ENCODE measurements around the gene RORC.
"Not testable (repeated sequence)": the region's sequence is repeated elsewhere in the genome, so short reads cannot be mapped to it uniquely, and the experiment has no call there.

RORC gene

GRCh38 chr1:151831605-151832004, at the start of gene RORC:
TSS of gene RORC (minus strand) at chr1:151831802. CDS start at chr1:151831764, 38 bp downstream.
- DNase-seq (ENCODE audit: low read depth in 3 of 3, low spot score in 1 of 3): no peak

DNA sequence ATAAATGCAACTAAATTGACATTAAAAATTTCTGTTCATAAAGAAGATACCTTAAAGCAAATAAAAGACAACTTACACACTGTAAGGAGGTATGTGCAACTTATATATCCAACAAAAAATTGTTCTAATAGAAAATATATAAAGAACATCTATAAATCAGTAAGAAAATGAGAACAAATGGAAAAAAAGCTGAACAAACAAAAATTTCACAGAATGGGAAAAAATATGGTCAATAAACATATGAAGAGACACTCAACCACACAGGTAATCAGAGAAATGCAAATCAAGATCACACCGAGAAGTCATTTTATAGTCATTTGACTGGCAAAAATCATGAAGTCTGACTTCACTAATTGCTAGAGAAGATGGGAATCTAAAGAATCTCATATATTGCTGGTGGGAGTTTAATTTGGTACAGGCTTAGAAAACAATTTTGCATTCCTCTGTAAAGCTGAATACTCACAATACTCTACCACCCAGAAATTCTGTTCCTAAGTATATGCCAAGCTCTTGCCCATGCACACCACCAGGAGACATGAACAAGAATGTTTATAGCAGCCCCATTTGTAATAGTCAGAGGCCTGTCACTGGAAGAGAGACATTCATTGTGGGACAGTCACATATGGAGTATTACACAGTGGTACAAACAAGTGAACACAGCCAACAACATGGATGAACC, 44.0 kb upstream of the RORC start:
- no peak for DNase-seq (ENCODE audit: low read depth in 3 of 3, low spot score in 1 of 3)

DNA sequence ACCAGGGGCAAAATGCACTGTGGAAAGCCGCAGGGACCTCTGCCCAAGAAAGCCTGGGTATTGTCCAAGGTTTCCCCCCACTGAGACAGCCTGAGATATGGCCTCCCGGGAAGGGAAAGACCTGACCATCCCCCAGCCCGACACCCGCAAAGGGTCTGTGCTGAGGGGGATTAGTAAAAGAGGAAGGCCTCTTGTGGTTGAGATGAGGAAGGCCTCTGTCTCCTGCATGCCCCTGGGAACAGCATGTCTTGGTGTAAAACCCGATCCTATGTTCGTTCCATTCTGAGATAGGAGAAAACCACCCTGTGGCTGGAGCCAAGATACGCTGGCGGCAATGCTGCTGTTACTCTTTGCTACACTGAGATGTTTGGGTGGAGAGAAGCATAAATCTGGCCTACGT, 41.2 kb upstream of the RORC start:
- DNase-seq (ENCODE audit: low read depth in 3 of 3, low spot score in 1 of 3): not testable (repeated sequence)

DNA sequence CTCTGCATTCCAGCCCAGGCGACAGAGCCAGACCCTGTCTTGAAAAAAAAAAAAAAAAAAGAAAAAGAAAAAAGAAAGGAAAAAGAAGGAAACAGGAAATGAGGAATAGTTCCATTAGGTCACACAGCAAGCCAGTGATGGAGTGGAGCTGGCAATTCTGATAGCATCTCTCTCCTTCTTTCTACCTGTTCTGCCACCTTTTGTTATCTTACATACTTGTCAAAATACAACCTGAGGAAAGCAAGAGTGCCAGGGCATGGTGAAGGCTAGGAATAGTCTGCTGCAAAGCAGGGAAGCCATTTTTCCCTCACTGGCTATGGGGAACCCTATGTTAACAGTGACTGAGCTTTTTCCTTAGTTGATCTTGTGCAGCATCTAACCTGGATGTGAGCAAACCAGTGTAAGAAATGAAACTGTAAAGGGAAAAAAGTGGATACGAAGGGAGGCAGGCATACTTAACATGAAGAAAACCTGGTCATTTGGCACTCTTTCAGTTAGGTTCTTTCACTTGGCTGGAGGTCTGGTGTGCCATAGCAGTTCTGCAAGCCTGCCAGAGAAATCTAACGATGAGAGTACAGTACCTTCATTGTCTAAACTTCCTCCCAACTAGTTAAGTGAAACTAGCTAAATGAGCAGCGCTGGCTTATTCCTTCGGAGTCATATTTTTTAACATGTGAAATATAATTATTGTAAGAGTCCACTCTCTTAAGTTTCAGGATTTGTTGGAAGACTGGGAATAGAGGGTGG, 39.9 kb upstream of the RORC start:
- no peak for DNase-seq (ENCODE audit: low read depth in 3 of 3, low spot score in 1 of 3)

DNA sequence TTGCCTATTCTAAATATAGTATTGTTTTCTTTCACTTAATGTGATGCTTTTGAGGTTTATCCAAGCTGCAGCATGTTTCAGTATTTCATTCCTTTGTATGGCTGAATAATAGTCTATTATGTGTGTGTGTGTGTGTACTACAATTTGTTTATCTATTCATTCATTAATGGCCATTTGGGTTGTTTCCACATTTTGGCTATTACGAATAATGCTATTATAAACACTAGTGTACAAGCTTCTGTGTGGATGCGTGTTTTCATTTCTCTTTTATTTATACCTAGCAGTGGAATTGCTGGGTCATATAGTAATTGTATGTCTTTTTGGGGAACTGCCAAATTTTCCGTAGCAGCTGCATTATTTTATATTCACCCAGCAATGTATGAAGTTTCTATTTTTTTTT, 36.9 kb upstream of the RORC start:
- no peak for DNase-seq (ENCODE audit: low read depth in 3 of 3, low spot score in 1 of 3)

- no peak for DNase-seq (ENCODE audit: low read depth in 3 of 3, low spot score in 1 of 3)
Observed at GRCh38 chr1:151867765-151868411, 36.3 kb upstream of the RORC start.

- DNase-seq (ENCODE audit: low read depth in 3 of 3, low spot score in 1 of 3): no peak
Observed at GRCh38 chr1:151867321-151867720, 35.7 kb upstream of the RORC start.

- no peak for DNase-seq (ENCODE audit: low read depth in 3 of 3, low spot score in 1 of 3)
Observed at GRCh38 chr1:151864411-151864810, 32.8 kb upstream of the RORC start.

DNA sequence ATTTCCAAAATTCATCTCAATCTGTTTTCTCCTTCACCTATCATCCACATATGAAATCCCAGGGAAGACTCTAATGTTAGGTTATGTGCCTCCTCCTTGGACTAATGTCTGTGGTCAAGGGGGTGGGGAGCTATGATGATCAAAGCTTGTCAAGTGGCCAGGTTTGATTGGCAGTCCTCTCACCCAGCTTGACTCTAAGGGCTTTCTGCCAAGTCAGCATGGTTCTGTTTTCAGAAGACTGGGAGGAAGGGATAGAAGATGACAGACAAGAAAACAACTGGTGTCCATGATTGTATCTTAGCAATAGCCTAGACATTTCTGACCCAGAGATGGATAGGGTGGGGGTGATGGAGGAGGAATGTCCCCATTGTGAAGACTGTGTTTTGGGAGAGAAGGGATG, 31.0 kb upstream of the RORC start:
- no peak for DNase-seq (ENCODE audit: low read depth in 3 of 3, low spot score in 1 of 3)

- no peak for DNase-seq (ENCODE audit: low read depth in 3 of 3, low spot score in 1 of 3)
Observed at GRCh38 chr1:151860504-151861187, 29.0 kb upstream of the RORC start.

GRCh38 chr1:151859891-151860293, 28.3 kb upstream of the RORC start:
- DNase-seq (ENCODE audit: low read depth in 3 of 3, low spot score in 1 of 3): no peak

DNA sequence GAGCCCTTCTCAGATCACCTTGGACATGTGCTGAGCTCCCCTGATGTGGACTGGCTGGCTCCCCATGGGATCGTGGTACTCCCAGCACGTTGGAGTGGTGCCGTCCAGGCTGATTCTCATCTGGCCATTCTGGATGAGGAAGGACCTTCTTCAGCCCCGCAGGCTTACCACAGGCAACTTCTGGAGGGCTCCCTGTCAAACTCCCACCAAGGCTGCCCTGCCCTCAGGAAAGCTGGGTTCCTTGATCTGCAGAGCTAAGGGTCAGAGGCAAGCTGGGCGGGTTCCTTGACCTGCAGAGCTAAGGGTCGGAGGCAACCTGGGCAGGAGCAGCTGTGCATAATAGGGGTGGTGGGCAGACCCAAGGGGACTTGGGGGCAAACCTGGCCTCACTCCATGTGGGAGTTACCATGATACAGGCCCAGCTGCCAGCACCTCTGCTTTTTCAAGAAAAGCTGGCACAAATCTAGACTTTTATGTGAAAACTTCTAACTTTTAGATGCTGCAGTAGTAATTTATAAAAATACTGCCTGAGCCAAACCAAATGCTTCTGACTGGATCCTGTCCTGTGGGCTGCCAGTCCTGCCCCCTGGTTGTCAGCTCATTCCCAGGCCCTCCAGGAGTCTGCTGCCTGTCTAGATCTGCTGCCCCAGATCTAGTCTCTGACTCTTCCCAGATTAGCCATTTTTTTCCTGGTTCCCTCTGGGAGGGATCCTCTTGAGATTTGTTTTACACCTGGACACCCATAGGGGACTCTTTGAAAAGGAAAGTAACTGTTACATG, 27.5 kb upstream of the RORC start:
- DNase-seq (ENCODE audit: low read depth in 3 of 3, low spot score in 1 of 3): no peak

GRCh38 chr1:151858030-151858746, 26.6 kb upstream of the RORC start:
- no peak for DNase-seq (ENCODE audit: low read depth in 3 of 3, low spot score in 1 of 3)

- no peak for DNase-seq (ENCODE audit: low read depth in 3 of 3, low spot score in 1 of 3)
Observed at GRCh38 chr1:151855933-151856332, 24.3 kb upstream of the RORC start.

DNA sequence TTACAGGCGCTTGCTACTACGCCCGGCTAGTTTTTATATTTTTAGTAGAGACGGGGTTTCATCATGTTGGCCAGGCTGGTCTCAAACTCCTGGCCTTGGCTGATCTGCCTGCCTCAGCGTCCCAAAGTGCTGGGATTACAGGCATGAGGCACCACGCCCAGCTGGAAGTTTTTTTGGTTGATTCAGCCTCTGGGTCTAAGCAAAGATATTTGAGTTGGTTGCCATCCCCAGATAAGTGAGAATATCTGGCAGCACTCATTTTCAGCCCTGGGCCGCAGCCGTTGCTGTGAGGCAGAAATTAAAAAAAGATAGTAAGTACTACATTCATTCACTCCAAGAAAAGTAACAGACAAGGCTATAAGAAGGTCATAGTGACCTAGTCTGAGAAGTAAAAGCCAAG, 23.9 kb upstream of the RORC start:
- not testable (repeated sequence) for DNase-seq (ENCODE audit: low read depth in 3 of 3, low spot score in 1 of 3)

GRCh38 chr1:151854658-151855057, 23.1 kb upstream of the RORC start:
- DNase-seq (ENCODE audit: low read depth in 3 of 3, low spot score in 1 of 3): no peak

GRCh38 chr1:151853411-151853943, 21.9 kb upstream of the RORC start, which contains the start of gene THEM5:
TSS of gene THEM5 (minus strand) at chr1:151853712. CDS start at chr1:151853565, 147 bp downstream.
- DNase-seq (ENCODE audit: low read depth in 3 of 3, low spot score in 1 of 3): no peak

GRCh38 chr1:151852733-151853132, 21.1 kb upstream of the RORC start:
- no peak for DNase-seq (ENCODE audit: low read depth in 3 of 3, low spot score in 1 of 3)

DNA sequence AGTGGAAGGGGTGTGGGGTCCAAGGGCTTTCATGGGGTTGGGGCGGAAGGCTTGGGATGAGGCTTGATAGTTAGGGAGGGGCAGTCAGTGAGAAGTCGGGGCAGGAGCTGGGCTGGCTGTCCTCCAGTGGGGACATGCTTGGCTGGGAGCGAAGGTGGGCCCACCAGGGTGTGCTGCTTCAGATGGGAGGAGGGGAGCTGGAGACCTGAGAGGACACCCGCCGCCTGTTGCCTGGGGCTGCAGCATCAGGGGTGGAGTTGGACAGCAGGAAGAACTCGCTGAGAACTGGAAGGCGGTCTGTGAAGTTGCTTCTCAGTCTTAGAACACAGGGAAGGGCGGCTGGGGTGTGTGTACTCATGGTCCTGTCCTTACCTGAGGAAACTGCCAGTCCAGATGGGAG, 20.3 kb upstream of the RORC start:
- no peak for DNase-seq (ENCODE audit: low read depth in 3 of 3, low spot score in 1 of 3)

- no peak for DNase-seq (ENCODE audit: low read depth in 3 of 3, low spot score in 1 of 3)
Observed at GRCh38 chr1:151849871-151850270, 18.3 kb upstream of the RORC start.

Measured in stimulated activated CD4-positive, alpha-beta T cell treated with anti-CD3 and anti-CD28 coated beads, TNF-alpha, amount 100 ng/mL, for 1 hour (primary cell).